GM19467 (cell line): Measurements from ENCODE around the gene GRID2.

Source experiments
- ATAC-seq: cut with Tn5 transposase; IDR thresholded peaks from one replicate; pipeline ENCODE4 v1.9.1; 2021; ENCODE audit warnings: mild to moderate bottlenecking, moderate library complexity; ENCODE audit not compliant: unreplicated experiment

GRID2 gene

DNA sequence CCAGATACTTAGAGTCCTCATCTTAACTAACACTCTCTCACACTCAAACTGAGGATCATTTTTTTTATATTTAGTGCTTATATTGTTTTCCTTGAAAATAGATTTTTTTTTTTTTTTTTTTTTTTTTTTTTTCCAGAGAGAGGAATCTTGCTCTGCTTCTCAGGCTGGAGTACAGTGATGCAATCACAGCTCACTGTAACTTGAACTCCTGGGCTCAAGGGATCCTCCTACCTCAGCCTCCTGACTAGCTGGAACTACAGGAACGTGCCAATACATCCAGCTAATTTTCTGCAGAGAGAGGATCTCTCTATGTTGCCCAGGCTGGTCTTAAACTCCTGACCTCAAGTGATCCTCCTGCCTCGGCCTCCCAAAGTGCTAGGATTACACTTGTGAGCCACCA is 874.5 kb downstream of the GRID2 start:
- no peak for ATAC-seq

DNA sequence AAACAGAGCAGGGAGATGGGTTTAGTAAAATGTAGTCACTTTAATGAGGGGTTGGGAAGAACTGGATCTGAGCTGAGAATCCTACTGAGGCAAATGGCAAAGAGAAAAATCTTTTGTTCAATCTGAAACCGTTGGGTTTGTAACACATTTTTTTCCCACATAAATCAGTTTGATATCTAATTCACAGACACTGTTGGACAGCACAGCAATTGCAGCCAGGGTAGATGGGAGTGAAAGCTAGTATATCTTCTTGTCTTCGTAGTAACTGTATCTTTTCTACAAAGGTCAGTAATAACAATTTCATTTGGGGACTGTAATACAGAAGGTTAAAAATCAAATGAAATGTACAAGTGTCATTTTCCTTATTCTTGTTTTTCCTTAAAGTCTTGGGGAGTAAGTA is 875.3 kb downstream of the GRID2 start:
- no peak for ATAC-seq

DNA sequence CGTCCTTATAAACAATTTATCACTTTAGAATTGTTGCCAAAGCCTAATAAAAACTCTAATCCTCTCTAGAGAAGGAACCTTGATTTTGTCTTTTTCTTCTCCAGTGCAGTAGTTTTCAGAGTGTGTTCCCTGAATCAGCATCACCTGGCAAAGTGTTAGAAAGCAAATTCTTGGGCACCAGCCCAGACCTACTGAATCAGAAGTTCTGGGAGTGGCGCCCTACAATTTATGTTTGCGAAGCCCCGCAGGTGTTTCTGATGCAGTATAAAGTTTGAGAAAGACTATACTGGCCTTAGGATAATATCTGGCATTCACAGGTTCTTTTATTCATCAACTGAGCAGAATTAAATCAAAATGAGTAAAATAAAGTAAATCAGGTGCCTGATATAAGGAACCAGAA is 879.0 kb downstream of the GRID2 start:
- no peak for ATAC-seq

DNA sequence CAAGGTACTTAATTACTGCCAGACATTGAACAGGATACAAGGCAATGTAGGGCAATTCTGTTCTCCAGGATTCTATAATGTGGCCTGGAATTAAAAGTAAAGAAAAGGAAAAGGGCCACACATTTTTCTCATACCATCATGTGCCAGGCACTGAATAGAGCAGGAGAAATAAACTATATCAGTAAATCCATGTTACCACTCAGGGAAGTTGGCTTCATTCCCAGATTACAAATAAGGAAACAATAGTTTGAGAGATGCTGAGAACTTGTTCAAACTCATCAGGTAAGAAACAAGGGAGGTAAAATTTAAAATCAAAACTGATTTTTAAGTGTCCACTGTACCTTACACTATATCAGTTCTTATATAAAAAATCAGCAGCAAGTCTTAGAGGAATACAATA is 879.8 kb downstream of the GRID2 start:
- ATAC-seq = no peak

DNA sequence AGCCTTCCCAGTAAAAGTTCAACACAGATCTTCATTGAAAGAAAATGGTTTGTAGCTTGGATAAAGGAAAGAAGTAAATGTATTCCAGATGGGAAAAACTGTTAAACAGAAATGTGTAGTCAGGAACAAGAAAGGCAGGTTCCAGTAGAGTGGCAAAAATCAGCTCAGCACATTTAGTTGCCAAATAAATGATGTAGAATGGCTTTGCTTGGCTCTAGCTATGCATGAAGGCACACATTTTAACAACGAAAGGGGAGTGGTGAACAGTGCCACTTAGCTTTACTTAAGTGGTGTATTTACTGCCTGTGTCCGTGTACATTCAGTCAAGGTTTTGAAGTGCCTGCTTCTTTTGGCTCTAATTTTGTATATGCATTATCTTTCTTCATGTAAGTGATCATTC is 880.3 kb downstream of the GRID2 start:
- ATAC-seq = no peak

DNA sequence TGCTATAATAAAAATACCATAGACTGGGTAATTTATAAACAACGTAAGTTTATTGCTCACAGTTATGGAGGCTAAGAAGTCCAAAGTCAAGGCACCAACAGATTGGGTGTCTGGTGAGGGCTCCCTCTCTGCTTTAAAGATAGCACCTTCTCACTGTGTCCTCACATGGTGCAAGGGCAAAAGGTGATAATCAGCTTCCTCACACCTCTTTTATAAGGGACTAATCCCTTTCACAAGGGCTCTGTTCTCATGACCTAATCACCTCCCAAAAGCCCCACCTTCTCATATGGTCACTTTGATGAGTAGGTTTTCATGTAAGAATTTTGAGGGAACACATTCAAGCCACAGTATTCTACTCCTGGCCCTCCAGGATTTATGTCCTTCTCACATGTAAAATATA is 883.1 kb downstream of the GRID2 start:
- no peak for ATAC-seq

DNA sequence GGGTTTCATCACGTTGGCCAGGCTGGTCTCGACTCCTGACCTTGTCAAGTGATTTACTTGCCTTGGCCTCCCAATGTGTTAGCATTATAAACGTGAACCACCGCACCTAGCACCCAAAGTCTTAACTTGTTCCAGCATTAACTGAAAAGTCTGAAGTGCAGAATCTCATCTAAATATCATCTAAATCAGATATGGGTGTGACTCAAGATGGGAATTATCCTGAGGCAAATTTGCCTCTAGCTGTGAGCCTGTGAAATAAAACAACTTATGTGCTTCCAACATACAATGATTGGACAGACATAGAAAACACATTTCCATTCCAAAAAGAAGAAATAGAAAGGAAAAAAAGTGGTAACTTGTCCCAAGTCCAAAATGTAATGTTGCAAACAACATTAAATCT is 883.7 kb downstream of the GRID2 start:
- no peak for ATAC-seq

DNA sequence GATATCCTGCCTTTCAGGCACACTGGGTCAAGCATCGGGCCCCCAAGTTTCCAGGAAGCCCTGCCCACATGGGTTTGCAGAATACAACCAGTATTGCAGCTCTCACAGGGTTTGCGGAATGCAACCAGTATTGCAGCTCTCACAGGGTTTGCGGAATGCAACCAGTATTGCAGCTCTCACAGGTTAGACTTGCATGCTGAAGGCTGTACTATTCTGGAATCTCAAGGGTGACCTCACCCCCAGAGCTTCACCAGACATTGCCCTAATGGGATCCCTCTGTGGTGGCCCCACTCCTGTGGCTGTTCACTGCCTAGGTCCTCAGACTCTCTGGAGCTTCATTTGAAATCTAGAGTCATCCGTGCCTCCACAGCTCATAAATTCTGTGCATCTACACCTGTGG is 884.1 kb downstream of the GRID2 start:
- ATAC-seq = no peak

DNA sequence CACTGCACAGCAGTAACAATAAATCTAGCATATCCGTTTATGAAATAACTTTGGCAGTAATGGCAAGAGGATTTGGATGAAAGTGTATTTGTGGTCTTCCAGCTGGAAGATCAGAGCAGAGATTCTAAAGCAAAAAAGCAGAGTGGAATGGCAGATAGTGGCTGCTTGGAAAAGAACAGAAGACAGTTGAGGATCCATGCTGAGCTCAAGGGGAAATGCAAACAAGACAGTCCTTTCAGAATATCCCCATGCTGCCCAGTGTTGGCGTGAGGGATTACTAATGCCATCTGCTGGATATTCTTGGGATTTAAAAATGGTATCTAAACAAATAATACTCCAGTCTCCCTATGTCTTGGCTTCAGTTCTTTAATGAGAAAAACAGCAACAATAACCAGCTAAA is 895.7 kb downstream of the GRID2 start:
- no peak for ATAC-seq

DNA sequence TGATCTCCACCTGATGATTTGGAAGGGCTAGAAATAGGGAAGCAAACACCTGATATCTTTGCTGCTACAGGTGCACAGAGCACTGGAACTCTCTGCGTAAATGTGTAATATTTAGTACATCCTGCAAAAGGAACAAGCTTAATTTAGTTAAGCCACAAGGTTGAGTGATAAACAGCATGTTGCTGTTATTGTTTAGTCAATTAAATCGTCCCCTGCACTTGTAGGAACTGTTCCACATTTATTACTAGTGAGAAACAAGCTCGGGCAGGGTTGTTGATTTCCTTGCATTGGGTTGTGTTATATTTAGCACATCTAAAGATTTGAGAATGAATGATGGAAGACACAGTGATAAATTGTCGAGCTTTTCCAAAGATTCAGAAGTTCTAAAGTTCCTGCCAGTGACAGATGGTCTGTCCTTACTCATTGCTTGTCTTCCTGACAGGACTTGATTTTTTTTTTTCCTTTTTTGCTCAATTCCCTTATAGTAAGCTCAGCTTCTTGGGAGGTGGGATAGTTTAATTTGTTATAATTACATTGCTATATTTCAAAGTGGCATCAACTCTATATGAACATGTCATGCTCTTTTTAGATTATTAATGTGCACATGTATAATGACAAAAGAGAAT is 897.8 kb downstream of the GRID2 start:
- no peak for ATAC-seq

DNA sequence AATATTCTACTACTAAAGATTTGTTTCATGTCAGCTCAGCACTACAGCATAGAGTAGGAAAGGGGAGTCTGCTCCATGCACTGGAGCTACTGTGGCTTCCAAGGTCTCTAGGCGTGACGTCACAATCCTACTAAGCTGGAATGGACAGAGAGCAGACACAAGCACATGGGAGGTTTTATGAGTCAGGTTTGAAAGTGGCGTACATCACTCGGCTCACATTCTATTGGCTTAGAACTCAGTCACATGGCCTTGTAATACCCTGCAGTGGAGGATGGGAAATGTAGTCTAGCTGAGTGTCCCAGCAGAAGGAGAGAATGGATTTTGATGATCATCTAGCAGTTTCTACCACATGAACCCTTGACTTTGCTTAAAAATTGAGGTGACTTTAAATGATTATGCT is 899.9 kb downstream of the GRID2 start:
- ATAC-seq = no peak

DNA sequence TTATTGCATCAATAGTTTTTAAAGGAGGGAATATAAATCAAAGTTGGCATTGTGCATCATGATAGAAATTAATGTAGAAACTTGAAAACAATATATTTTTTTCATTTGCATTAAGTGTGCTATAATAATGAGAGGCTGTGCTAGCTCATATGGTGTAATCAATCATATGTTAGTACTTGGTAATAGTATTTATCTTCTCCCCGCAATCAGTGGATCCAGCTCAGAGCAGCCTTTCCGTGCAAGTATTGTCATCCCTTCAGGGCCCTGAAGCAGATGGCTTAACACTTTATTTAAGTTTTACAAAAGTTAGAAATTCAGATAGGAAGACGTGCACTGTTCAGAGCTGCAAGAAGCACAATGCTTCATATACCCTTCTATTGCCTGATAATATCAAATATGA is 908.5 kb downstream of the GRID2 start:
- no peak for ATAC-seq

DNA sequence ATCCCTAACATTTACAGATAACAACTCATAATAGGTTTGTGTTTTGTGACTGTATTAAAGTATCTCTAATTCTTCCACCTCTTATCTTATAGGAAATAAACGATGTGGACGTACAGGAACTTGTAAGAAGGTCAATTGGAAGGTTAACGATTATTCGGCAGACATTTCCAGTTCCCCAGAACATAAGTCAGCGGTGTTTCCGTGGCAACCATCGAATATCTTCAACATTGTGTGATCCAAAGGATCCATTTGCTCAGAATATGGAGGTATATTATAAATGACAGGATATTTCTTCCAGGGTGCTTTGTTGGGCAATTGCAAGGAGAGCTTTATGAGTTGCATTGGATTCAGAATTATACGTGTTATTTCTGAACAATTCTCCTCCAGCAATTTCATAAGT is 912.9 kb downstream of the GRID2 start:
- no peak for ATAC-seq

DNA sequence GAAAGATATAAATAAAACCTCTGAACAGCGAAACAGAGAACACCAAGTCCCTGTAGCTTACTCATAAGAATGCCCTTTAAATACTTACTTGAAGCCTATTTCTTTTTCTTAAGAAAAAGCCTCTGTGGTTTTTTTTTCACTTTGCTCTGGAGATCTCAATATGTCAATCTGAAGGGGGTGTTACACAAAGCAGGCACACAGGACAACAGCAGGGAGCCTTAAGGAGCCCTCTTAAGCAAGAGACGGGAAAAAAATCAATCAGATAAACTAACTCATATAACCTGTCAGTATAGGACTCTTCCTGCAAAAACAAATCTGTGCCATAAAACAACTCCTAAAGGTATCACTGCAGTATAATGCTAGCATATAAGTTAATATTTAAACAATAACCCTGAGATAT is 913.7 kb downstream of the GRID2 start:
- ATAC-seq = no peak

DNA sequence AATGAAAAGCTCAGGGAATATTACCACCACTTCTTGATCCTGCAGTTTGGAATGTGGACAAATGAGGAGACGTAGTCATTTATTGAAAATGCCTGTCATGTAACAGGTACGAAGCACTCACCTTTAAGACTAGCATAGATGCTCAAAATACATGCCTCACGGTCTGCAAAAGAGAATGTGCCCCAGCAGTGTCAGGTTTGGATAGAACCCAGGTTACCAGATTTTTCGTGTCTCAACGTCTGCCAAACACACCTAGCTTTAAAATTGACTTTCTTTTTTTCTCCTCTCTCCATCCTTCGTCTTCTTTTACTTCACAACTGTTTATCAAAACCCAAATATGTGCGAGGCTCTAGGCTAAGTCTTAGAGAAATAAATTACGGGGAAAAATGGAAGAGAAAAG is 918.0 kb downstream of the GRID2 start:
- ATAC-seq = no peak

DNA sequence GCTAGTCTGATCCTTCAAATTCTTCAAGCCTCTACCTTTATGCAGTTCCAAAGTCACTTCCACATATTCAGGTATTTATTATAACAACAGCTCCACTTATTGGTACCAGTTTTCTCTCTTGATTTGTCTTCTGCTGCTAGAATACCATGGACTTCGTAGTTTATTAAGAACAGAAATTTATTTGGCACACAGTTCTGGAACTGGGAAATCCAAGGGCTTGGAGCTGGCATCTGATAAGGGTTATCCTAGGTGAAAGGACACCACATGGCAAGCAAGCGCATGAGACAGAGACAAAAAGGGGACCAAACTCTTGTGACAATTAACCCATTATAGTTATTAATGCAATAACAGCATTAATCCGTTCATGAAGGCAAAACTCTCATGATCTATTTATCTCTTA is 924.3 kb downstream of the GRID2 start:
- ATAC-seq = no peak

DNA sequence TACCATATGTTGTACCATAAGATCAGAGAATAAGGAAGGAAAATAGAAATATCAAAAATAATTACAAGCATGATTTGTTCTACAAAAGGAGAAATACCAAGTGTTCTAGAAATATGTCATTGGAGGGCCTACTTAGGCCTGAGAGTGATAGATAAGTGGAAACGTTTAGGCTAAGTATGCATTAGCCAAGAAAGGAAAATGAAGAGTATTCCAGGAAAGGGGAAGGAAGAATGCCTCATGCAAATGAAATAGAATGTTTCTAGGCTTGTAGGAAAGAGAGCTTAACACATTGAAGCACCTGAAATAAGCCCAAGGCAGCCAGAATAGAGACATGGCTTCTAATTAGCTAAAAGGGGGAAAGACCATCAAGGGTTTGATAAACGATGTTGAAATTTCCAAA is 929.1 kb downstream of the GRID2 start:
- ATAC-seq = no peak

DNA sequence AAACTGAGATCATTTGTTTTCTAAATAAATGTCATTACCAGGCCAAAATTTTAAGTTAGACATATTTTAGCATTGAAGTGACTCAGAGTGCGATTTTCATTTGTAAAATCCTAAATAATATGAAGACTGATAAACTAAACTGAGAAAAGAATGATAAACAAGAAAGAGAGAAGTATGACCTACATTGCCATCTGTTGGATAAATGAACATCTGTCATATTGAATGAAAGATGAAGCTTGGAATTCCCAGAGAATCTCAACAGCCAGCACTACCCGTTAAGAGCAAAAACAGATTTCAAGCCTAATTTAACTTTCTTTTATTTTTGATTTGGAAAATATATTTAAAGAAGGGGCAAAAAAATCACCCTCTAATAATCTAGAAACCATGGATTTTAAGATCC is 933.8 kb downstream of the GRID2 start:
- no peak for ATAC-seq

DNA sequence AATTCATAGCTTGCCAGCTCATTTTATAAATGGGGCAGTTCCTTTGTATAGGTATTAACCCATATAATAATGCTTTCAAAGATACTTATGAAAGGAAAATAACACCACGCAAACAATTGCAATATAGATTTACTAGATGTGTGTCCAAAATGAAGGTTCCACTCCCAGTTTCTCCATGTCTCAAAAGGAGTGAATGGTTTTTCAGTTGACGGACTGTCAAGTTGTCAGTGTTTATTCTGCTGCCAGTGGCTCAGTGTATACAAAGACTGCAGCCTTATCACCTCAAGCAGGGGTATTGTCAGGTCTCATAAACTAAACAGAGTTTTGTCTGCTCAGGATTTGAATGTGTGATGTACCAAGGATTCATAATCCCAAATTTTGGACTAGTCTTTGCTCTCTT is 939.5 kb downstream of the GRID2 start:
- no peak for ATAC-seq

DNA sequence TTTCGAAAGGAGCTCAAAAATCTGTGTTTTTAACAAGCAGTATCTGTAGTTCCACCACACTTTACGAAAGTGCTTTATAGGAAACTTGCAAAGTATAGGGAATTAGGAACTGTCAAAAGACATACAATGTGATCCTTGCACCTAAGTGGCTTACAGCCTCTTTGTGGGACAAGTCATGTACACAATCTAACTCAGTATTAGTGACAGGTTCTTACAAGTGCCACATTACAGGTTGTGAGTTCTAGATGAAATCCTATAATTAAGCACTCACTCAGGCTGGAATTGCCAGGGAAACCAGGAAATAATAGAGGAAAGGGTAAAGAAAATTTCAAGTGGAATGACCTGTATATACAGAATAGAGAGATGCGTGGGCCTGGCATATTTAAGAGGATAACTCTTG is 957.4 kb downstream of the GRID2 start:
- no peak for ATAC-seq

DNA sequence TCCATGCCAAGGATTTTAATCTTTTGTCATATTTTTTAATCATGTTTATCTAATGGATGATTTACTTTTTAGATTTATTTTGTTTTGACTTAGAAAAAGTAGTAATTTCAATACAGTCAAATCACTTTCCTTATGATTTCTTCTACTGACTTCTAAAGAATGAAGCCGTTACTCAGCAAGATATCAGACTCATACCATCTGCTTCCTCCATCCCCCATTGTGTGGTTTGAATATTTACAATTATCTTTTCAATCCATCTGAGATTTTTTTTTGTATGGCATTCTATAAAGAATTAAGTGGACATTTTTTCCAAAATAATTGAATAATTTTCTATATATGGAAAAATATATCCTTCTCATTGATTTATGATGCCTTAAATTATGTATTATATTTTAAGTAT is 959.4 kb downstream of the GRID2 start:
- no peak for ATAC-seq

DNA sequence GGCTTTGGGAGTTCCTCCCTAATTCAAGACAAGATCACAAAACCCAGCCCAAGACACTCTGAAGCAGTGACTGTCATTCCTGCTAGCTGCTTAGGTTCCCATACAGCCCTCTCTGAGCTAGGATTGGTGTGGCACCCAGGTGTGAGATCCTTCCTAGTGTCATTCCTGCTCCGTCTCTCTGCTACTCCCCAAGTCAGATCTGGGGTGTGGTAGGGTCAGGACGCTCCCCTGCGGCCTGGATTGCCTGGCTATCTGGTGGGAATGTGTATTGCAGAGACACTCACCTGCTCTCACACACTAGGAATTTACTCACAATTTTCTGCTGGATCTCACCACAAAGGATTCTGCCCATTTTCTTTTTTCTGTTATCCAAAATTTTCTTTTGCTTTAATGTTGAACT is 964.0 kb downstream of the GRID2 start:
- no peak for ATAC-seq

DNA sequence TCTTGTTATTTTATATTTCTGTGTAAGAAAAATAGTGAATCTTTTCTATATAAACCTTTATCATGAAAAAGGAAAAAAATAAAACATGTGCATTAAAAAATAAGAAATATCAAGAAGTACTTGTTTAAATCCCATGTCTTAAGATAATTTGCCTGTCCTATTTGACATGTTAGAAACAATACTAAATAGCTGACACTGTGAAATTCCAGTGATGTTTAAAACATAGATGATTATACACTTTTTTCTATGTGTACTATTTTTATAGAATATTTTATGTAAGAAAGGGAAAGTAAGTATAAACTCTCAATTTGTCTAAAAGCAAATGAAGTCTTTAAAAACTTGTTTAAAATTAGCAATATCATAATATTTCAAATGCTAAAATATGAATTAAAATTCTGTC is 981.6 kb downstream of the GRID2 start:
- ATAC-seq = no peak

DNA sequence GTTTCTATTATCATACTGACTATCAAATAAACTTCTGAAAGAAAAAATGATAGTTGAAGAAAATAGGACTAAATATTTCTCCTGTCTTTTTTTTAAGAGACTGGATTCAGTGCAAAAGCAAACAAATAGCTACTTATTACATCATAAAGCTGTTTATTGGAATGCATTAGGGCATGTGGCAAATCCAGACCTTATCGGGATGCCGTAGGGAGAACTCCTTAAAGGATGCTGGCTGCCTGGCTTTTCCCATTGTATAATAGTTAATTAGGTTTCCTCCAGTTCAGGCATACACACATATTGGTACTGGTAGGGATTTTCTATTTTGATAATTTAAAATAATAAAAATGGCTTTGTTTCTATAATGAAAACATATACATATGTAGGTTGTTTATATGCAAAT is 985.5 kb downstream of the GRID2 start:
- no peak for ATAC-seq
